NCI-H460 (cell line): ENCODE measurements around the gene DHRS1. TPM values are rescaled to one million over a fixed set of nuclear protein-coding genes. Genes with fewer than 3 reads are reported as not detected.
"Not testable (repeated sequence)": the region's sequence is repeated elsewhere in the genome, so short reads cannot be mapped to it uniquely, and the experiment has no call there.

Source experiments
- DNase-seq: peaks from one replicate; pipeline ENCODE4 v3.0.0-alpha.2; 2016; ENCODE audit warnings: low read depth; ENCODE audit errors: extremely low read depth
- total RNA-seq: library from RNA; depleted of rRNA; stranded (reverse); fragments of >200 nt; shearing (Covaris generic); gene quantifications from 2 replicates; pipeline ENCODE4 v1.2.3, GENCODE V29; 2014; rRNA removed

The DHRS1 gene
- total RNA-seq, 1 experiment from 2014 or later, result 9.6 TPM

- DNase-seq, result no peak
Measured at GRCh38 chr14:24253936-24254335, 45.6 kb downstream of the DHRS1 start.

GRCh38 chr14:24252289-24253124 is 47.1 kb downstream of the DHRS1 start:
- DNase-seq, result no peak

GRCh38 chr14:24251880-24252288 is 47.7 kb downstream of the DHRS1 start:
- DNase-seq, result no peak

- DNase-seq, result no peak
Measured at GRCh38 chr14:24250354-24250753, 49.2 kb downstream of the DHRS1 start.

GRCh38 chr14:24249230-24250021 is 50.2 kb downstream of the DHRS1 start:
- no peak for DNase-seq

GRCh38 chr14:24247422-24247821 is 52.2 kb downstream of the DHRS1 start:
- DNase-seq, result no peak

- no peak for DNase-seq
Measured at GRCh38 chr14:24246765-24247212, 52.8 kb downstream of the DHRS1 start.

- not testable (repeated sequence) for DNase-seq
Measured at GRCh38 chr14:24245350-24245749, 54.2 kb downstream of the DHRS1 start.

- DNase-seq, result no peak
Measured at GRCh38 chr14:24243336-24243836, 56.2 kb downstream of the DHRS1 start.

- DNase-seq, result peak; percentile 90
Measured at GRCh38 chr14:24241829-24242443, 57.6 kb downstream of the DHRS1 start.

Other genes with a start within 250 kb of the DHRS1 start
- 1.1 and 1.7 TPM in 2 replicates for gene CARMIL3, start 247.8 kb downstream of the DHRS1 start, total RNA-seq
- not detected in 2 replicates for gene CPNE6, start 228.2 kb downstream of the DHRS1 start, total RNA-seq
- 35.8 and 40.8 TPM in 2 replicates for gene PCK2, start 205.5 kb downstream of the DHRS1 start, total RNA-seq
- 49.6 and 54.1 TPM in 2 replicates for gene DCAF11, start 185.0 kb downstream of the DHRS1 start, total RNA-seq
- gene NRL, start 184.8 kb downstream of the DHRS1 start, total RNA-seq, result 1.4 and 1.6 TPM in 2 replicates
- gene FITM1, start 169.1 kb downstream of the DHRS1 start, total RNA-seq, result 0.45 and 0.84 TPM in 2 replicates
- gene PSME1, start 163.6 kb downstream of the DHRS1 start, total RNA-seq, result 160 and 177 TPM in 2 replicates
- 29.6 and 33.5 TPM in 2 replicates for gene EMC9, start 158.2 kb downstream of the DHRS1 start, total RNA-seq
- gene PSME2, start 153.2 kb downstream of the DHRS1 start, total RNA-seq, result 204 and 205 TPM in 2 replicates
- 32.0 and 35.1 TPM in 2 replicates for gene RNF31, start 152.3 kb downstream of the DHRS1 start, total RNA-seq
- gene IRF9, start 138.5 kb downstream of the DHRS1 start, total RNA-seq, result 14.9 and 16.8 TPM in 2 replicates
- gene REC8, start 127.7 kb downstream of the DHRS1 start, total RNA-seq, result 1.4 and 4.6 TPM in 2 replicates
- gene IPO4, start 111.0 kb downstream of the DHRS1 start, total RNA-seq, result 38.9 and 48.8 TPM in 2 replicates
- 61.4 and 63.5 TPM in 2 replicates for gene TM9SF1, start 104.3 kb downstream of the DHRS1 start, total RNA-seq
- gene TSSK4, start 94.1 kb downstream of the DHRS1 start, total RNA-seq, result 0.20 TPM in 1 of 2 replicates, not detected in the other
- 51.2 and 82.4 TPM in 2 replicates for gene CHMP4A, start 86.3 kb downstream of the DHRS1 start, total RNA-seq
- 15.0 and 20.2 TPM in 2 replicates for gene MDP1, start 83.7 kb downstream of the DHRS1 start, total RNA-seq
- 207 and 223 TPM in 2 replicates for gene NEDD8, start 67.4 kb downstream of the DHRS1 start, total RNA-seq
- gene GMPR2, start 66.9 kb downstream of the DHRS1 start, total RNA-seq, result 88.7 and 89.5 TPM in 2 replicates
- 46.9 and 48.7 TPM in 2 replicates for gene TINF2, start 57.2 kb downstream of the DHRS1 start, total RNA-seq
- gene TGM1, start 36.6 kb downstream of the DHRS1 start, total RNA-seq, result 5.2 TPM in 2 replicates
- 32.2 and 34.2 TPM in 2 replicates for gene RABGGTA, start 28.2 kb downstream of the DHRS1 start, total RNA-seq
- 16.2 and 16.6 TPM in 2 replicates for gene NOP9, start 70 bp upstream of the DHRS1 start, total RNA-seq
- gene CIDEB, start 8.2 kb upstream of the DHRS1 start, total RNA-seq, result not detected in 2 replicates
- gene LTB4R2, start 10.4 kb upstream of the DHRS1 start, total RNA-seq, result 7.7 and 8.6 TPM in 2 replicates
- gene LTB4R, start 11.7 kb upstream of the DHRS1 start, total RNA-seq, result 11.1 and 13.4 TPM in 2 replicates
- 0.40 TPM in 1 of 2 replicates, not detected in the other for gene ADCY4, start 35.3 kb upstream of the DHRS1 start, total RNA-seq
- gene RIPK3, start 40.2 kb upstream of the DHRS1 start, total RNA-seq, result not detected in 2 replicates
- gene NFATC4, start 68.4 kb upstream of the DHRS1 start, total RNA-seq, result 17.7 and 23.6 TPM in 2 replicates
- gene NYNRIN, start 99.2 kb upstream of the DHRS1 start, total RNA-seq, result 0.12 and 0.17 TPM in 2 replicates
- gene CBLN3, start 129.9 kb upstream of the DHRS1 start, total RNA-seq, result 1.1 and 1.2 TPM in 2 replicates
- 51.1 and 58.3 TPM in 2 replicates for gene KHNYN, start 130.2 kb upstream of the DHRS1 start, total RNA-seq
- gene SDR39U1, start 143.0 kb upstream of the DHRS1 start, total RNA-seq, result 22.6 and 24.7 TPM in 2 replicates
- gene CMA1, start 208.5 kb upstream of the DHRS1 start, total RNA-seq, result not detected in 2 replicates